Keratinocyte (primary cell): ENCODE measurements around the gene TMEM131. TPM values are rescaled to one million over a fixed set of nuclear protein-coding genes. Genes with fewer than 3 reads are reported as not detected.

Experiments used
- DNase-seq: peaks from one replicate; pipeline ENCODE4 v3.0.0-alpha.2; 2011; ENCODE audit warnings: low read depth, missing footprints, low spot score
- FAIRE-seq: peaks from 2 replicates; lab custom pipeline; 2011; peaks lifted over from hg19 to GRCh38; lab: Jason Lieb, UNC
- H2AFZ ChIP-seq: 2 replicates; pipeline ENCODE4 v1.6.0; 2012; ENCODE audit warnings: low read length, control low read depth, inconsistent platforms; ENCODE audit not compliant: control insufficient read depth
- H3K27ac ChIP-seq: 2 replicates; pipeline ENCODE4 v1.5.1; 2011; ENCODE audit warnings: low read length; ENCODE audit not compliant: control insufficient read depth, insufficient read depth
- H3K27me3 ChIP-seq: 3 replicates; pipeline ENCODE4 v1.6.0; 2011; ENCODE audit warnings: low read length; ENCODE audit not compliant: control insufficient read depth, insufficient read depth; ENCODE audit errors: extremely low read depth
- H3K36me3 ChIP-seq, 2 experiments: 2 replicates in 1 of 2; 3 replicates in 1 of 2; pipeline ENCODE4 v1.5.1; 2011; ENCODE audit warnings: low read length in 2 of 2, mild to moderate bottlenecking in 1 of 2; ENCODE audit not compliant: control insufficient read depth in 2 of 2, insufficient read depth in 2 of 2; ENCODE audit errors: extremely low read depth in 1 of 2
- H3K4me1 ChIP-seq: 3 replicates; pipeline ENCODE4 v1.5.1; 2011; ENCODE audit warnings: low read length; ENCODE audit not compliant: control insufficient read depth, insufficient read depth; ENCODE audit errors: extremely low read depth
- H3K4me2 ChIP-seq: 3 replicates; pipeline ENCODE4 v1.6.0; 2011; ENCODE audit warnings: low read depth, low read length; ENCODE audit not compliant: control insufficient read depth, insufficient read depth; ENCODE audit errors: extremely low read depth
- H3K4me3 ChIP-seq, 3 experiments: fragments of 200-600 bp in 1 of 3; sonication (generic) in 1 of 3; 2 replicates in 2 of 3; 3 replicates in 1 of 3; pipeline ENCODE4 v1.5.1; 2011 to 2016; ENCODE audit warnings: low read length in 3 of 3, mild to moderate bottlenecking in 3 of 3, control low read depth in 2 of 3, inconsistent platforms in 1 of 3, low read depth in 1 of 3, mixed read lengths in 1 of 3, mixed run types in 1 of 3, moderate library complexity in 1 of 3; ENCODE audit not compliant: control insufficient read depth in 2 of 3, insufficient read depth in 2 of 3; ENCODE audit errors: extremely low read depth in 1 of 3
- H3K79me2 ChIP-seq: 2 replicates; pipeline ENCODE4 v1.6.0; 2012; ENCODE audit warnings: low read length; ENCODE audit not compliant: control insufficient read depth, insufficient read depth
- H3K9ac ChIP-seq: 3 replicates; pipeline ENCODE4 v1.6.0; 2011; ENCODE audit warnings: low read length; ENCODE audit not compliant: control insufficient read depth, insufficient read depth; ENCODE audit errors: extremely low read depth
- H3K9me1 ChIP-seq: 3 replicates; pipeline ENCODE4 v1.6.0; 2011; ENCODE audit warnings: low read length; ENCODE audit not compliant: control insufficient read depth, insufficient read depth; ENCODE audit errors: extremely low read depth
- H3K9me3 ChIP-seq: 2 replicates; pipeline ENCODE4 v1.5.1; 2012; ENCODE audit warnings: low read depth, low read length; ENCODE audit not compliant: control insufficient read depth
- H4K20me1 ChIP-seq: 3 replicates; pipeline ENCODE4 v1.6.0; 2011; ENCODE audit warnings: low read length; ENCODE audit not compliant: control insufficient read depth, insufficient read depth; ENCODE audit errors: extremely low read depth
- CTCF ChIP-seq, 3 experiments: IDR thresholded peaks in 1 of 3; conservative IDR thresholded peaks in 1 of 3; optimal IDR thresholded peaks in 1 of 3; 2 replicates in 2 of 3; 3 replicates in 1 of 3; pipeline versions ENCODE3 to v1.5.1; 2011; ENCODE audit warnings: low read length in 3 of 3, mild to moderate bottlenecking in 3 of 3, moderate library complexity in 2 of 3, control low read depth in 1 of 3, inconsistent platforms in 1 of 3; ENCODE audit not compliant: insufficient read depth in 2 of 3; ENCODE audit errors: extremely low read depth in 1 of 3
- EZH2 ChIP-seq: IDR thresholded peaks from one replicate; pipeline ENCODE4 v1.6.1; 2012; ENCODE audit warnings: inconsistent platforms, mild to moderate bottlenecking, low read length, moderate library complexity
- dilution Hi-C: fragments of 300-500 bp; cut with MboI; formaldehyde crosslinking; loops from one replicate; pipeline ENCODE4 v1.7.0; 2020; ENCODE audit warnings: low sequenced_read_pairs; ENCODE audit not compliant: extremely low pct_ligation_motif_present
- polyA plus RNA-seq, 5 experiments: library from polyadenylated mRNA; depleted of rRNA in 3 of 5; stranded (reverse) in 3 of 5; stranded (forward) in 1 of 5; unstranded in 1 of 5; fragments of >200 nt; gene quantifications; 1 replicate in 1 of 5; 2 replicates in 3 of 5; 3 replicates in 1 of 5; pipeline versions ENCODE4 v1.2.1 to v1.2.3, GENCODE V29; 2011 to 2012; ENCODE audit warnings: missing spikeins in 2 of 5, low read depth in 1 of 5, low replicate concordance in 1 of 5

TMEM131 gene
- polyA plus RNA-seq, 1 donor (not counting 4 experiments of a cell fraction or from before 2014, with no cell fraction given): 25.5 TPM

- H3K79me2 ChIP-seq: peaks cover 38% of the 10 kb centered on the region
- dilution Hi-C loops: no loop called here
Measured at GRCh38 chr2:97845818-97846217, 149.9 kb downstream of the TMEM131 start.

GRCh38 chr2:97845133-97845532, 150.6 kb downstream of the TMEM131 start:
- H3K4me3 ChIP-seq: no peak overlapping the region
- dilution Hi-C loops: no loop called here
- no peak overlapping the region for H3K4me2 ChIP-seq
- H3K79me2 ChIP-seq: peaks cover 38% of the 10 kb centered on the region
- H3K9me3 ChIP-seq: no peaks in the 10 kb centered on the region
- no peaks in the 10 kb centered on the region for H4K20me1 ChIP-seq
- no peaks in the 10 kb centered on the region for H3K9me1 ChIP-seq
- H3K27ac ChIP-seq: no peak overlapping the region
- DNase-seq (no peak), FAIRE-seq (peak; percentile 23)
- H3K36me3 ChIP-seq: peaks cover 6 to 12% of the 10 kb centered on the region in 2 experiments
- no peak overlapping the region for H3K9ac ChIP-seq
- peaks cover 23% of the 10 kb centered on the region for H3K4me1 ChIP-seq
- no peak for TF ChIP-seq CTCF (optimal IDR thresholded peaks at IDR 0.05 in 1 of 3, IDR thresholded peaks at IDR 0.05 in 1 of 3, conservative IDR thresholded peaks at IDR 0.05 in 1 of 3; ENCODE audit: extremely low read depth in 1 of 3, insufficient read depth in 2 of 3, low read length in 3 of 3)
- no peak overlapping the region for H2AFZ ChIP-seq
- H3K27me3 ChIP-seq: no peaks in the 10 kb centered on the region

More at GRCh38 chr2:97845818-97846217, 149.9 kb downstream of the TMEM131 start:
- H3K9me1 ChIP-seq: no peaks in the 10 kb centered on the region
- peaks cover 27% of the 10 kb centered on the region for H3K4me1 ChIP-seq
- no peak overlapping the region for H2AFZ ChIP-seq
- H3K4me3 ChIP-seq: no peak overlapping the region
- H3K27ac ChIP-seq: no peak overlapping the region
- H3K4me2 ChIP-seq: no peak overlapping the region
- H4K20me1 ChIP-seq: no peaks in the 10 kb centered on the region
- H3K9ac ChIP-seq: no peak overlapping the region
- FAIRE-seq (no peak), DNase-seq (no peak)
- H3K36me3 ChIP-seq: peaks cover 0 to 7% of the 10 kb centered on the region in 2 experiments
- H3K27me3 ChIP-seq: no peaks in the 10 kb centered on the region
- H3K9me3 ChIP-seq: no peaks in the 10 kb centered on the region
- no peak for TF ChIP-seq EZH2
- TF ChIP-seq CTCF (optimal IDR thresholded peaks at IDR 0.05 in 1 of 3, IDR thresholded peaks at IDR 0.05 in 1 of 3, conservative IDR thresholded peaks at IDR 0.05 in 1 of 3; ENCODE audit: extremely low read depth in 1 of 3, insufficient read depth in 2 of 3, low read length in 3 of 3): no peak
